Liver (tissue), 9 donors: ENCODE results near the gene PPL. TPM values are rescaled to one million over a fixed set of nuclear protein-coding genes. Genes with fewer than 3 reads are reported as not detected.
A peak's percentile ranks its signal among the peaks of the same experiment; 100 is the strongest.

Experiments
- DNase-seq: peaks from one replicate; pipeline ENCODE4 v3.0.0-alpha.2; 2017; ENCODE audit warnings: low spot score
- H3K27ac ChIP-seq, 2 donors: one replicate each; pipeline ENCODE4 v1.7.0; 2013; ENCODE audit warnings: inconsistent platforms in 2 of 2, low read length in 2 of 2, control low read depth in 1 of 2, low read depth in 1 of 2, mild to moderate bottlenecking in 1 of 2
- H3K27me3 ChIP-seq, 4 donors: one replicate each; pipeline versions ENCODE4 v1.6.1 to v1.7.0; 2013; ENCODE audit warnings: low read length in 3 of 4, inconsistent platforms in 1 of 4, mild to moderate bottlenecking in 1 of 4, moderate library complexity in 1 of 4; ENCODE audit not compliant: control insufficient read depth in 4 of 4, insufficient read depth in 4 of 4
- H3K36me3 ChIP-seq, 4 donors: one replicate each; pipeline versions ENCODE4 v1.6.1 to v1.7.0; 2013; ENCODE audit warnings: low read length in 3 of 4, mild to moderate bottlenecking in 3 of 4, low read depth in 1 of 4, moderate library complexity in 1 of 4; ENCODE audit not compliant: control insufficient read depth in 4 of 4, insufficient read depth in 3 of 4
- H3K4me1 ChIP-seq, 4 donors: one replicate each; pipeline versions ENCODE4 v1.6.1 to v1.7.0; 2013; ENCODE audit warnings: low read length in 3 of 4, mild to moderate bottlenecking in 3 of 4, moderate library complexity in 1 of 4; ENCODE audit not compliant: control insufficient read depth in 4 of 4, insufficient read depth in 4 of 4
- H3K4me3 ChIP-seq, 3 donors: one replicate each; pipeline versions ENCODE4 v1.6.1 to v1.7.0; 2013; ENCODE audit warnings: low read length in 3 of 3, control low read depth in 1 of 3, low read depth in 1 of 3, mild to moderate bottlenecking in 1 of 3
- H3K9ac ChIP-seq, 2 donors: one replicate each; pipeline ENCODE4 v1.7.0; 2013; ENCODE audit warnings: low read length in 2 of 2, mild to moderate bottlenecking in 2 of 2, moderate library complexity in 2 of 2, control low read depth in 1 of 2, low read depth in 1 of 2
- H3K9me3 ChIP-seq, 4 donors: one replicate each; pipeline versions ENCODE4 v1.6.1 to v1.7.0; 2013; ENCODE audit warnings: low read length in 3 of 4; ENCODE audit not compliant: control insufficient read depth in 4 of 4
- EGR1 ChIP-seq, 2 donors: IDR thresholded peaks; 2 replicates each; pipeline ENCODE4 v1.6.1; 2016 to 2018; ENCODE audit warnings: antibody characterized with exemption in 2 of 2, low read depth in 2 of 2
- FOXA1 ChIP-seq: IDR thresholded peaks from 2 replicates; pipeline ENCODE4 v1.6.1; 2016; ENCODE audit warnings: antibody characterized with exemption
- FOXA2 ChIP-seq: IDR thresholded peaks from 2 replicates; pipeline ENCODE4 v1.6.1; 2016; ENCODE audit warnings: antibody characterized with exemption
- GABPA ChIP-seq, 2 donors: IDR thresholded peaks in 1 of 2; conservative IDR thresholded peaks in 1 of 2; 2 replicates each; pipeline ENCODE4 v1.6.1; 2016; ENCODE audit warnings: antibody characterized with exemption in 2 of 2, mild to moderate bottlenecking in 1 of 2, moderate library complexity in 1 of 2
- HNF4A ChIP-seq, 2 donors: conservative IDR thresholded peaks; 2 replicates each; pipeline ENCODE4 v1.6.1; 2016; ENCODE audit warnings: antibody characterized with exemption in 2 of 2, mild to moderate bottlenecking in 2 of 2
- HNF4G ChIP-seq: IDR thresholded peaks from 2 replicates; pipeline ENCODE4 v1.6.1; 2016; ENCODE audit warnings: antibody characterized with exemption
- JUND ChIP-seq, 2 donors: IDR thresholded peaks; 2 replicates each; pipeline ENCODE4 v1.6.1; 2016; ENCODE audit warnings: antibody characterized with exemption in 2 of 2
- NR2F2 ChIP-seq: IDR thresholded peaks from 2 replicates; pipeline ENCODE4 v1.6.1; 2016; ENCODE audit warnings: antibody characterized with exemption
- RAD21 ChIP-seq, 2 donors: IDR thresholded peaks; 2 replicates each; pipeline ENCODE4 v1.6.1; 2016; ENCODE audit warnings: antibody characterized with exemption in 2 of 2, mild to moderate bottlenecking in 2 of 2
- RXRA ChIP-seq, 2 donors: IDR thresholded peaks; 2 replicates each; pipeline ENCODE4 v1.6.1; 2017 to 2018; ENCODE audit warnings: antibody characterized with exemption in 2 of 2, mild to moderate bottlenecking in 1 of 2
- SP1 ChIP-seq: IDR thresholded peaks from 2 replicates; pipeline ENCODE4 v1.6.1; 2018; ENCODE audit warnings: antibody characterized with exemption, mild to moderate bottlenecking
- TAF1 ChIP-seq: conservative IDR thresholded peaks from 2 replicates; pipeline ENCODE4 v1.6.1; 2016; ENCODE audit warnings: antibody characterized with exemption, mild to moderate bottlenecking
- YY1 ChIP-seq: IDR thresholded peaks from 2 replicates; pipeline ENCODE4 v1.6.1; 2016; ENCODE audit warnings: antibody characterized with exemption, mild to moderate bottlenecking
- WGBS: extraction: QIAGEN DNeasy Blood & Tissue Kit; methylation state at CpG from one replicate; pipeline ENCODE4 v1.1.7; 2013; 5-methylcytosine and 5-hydroxymethylcytosine counted together
- polyA plus RNA-seq, 2 donors: library from polyadenylated mRNA; stranded (reverse) in 1 of 2; unstranded in 1 of 2; fragments of 200-250 nt in 1 of 2; fragments of >200 nt in 1 of 2; fragmentation: Nextera tagmentation in 1 of 2; extraction: Ambion mirVana in 1 of 2; gene quantifications; one replicate each; pipeline versions ENCODE4 v1.2.1 to v1.2.3, GENCODE V29; 2013 to 2015
- total RNA-seq, 2 donors: library from RNA; depleted of rRNA; stranded (reverse); fragments of >200 nt; gene quantifications; one replicate each; pipeline ENCODE4 v1.2.3, GENCODE V29; 2014
- TF ChIP-seq, protein P1 (sequence below): IDR thresholded peaks from 2 replicates; pipeline ENCODE4 v1.6.1; 2016; ENCODE audit warnings: antibody characterized with exemption, mild to moderate bottlenecking
- TF ChIP-seq, protein P2 (sequence below): IDR thresholded peaks from 2 replicates; pipeline ENCODE4 v1.6.1; 2016; ENCODE audit warnings: antibody characterized with exemption
- TF ChIP-seq, protein P3 (sequence below): IDR thresholded peaks from 2 replicates; pipeline ENCODE4 v1.6.1; 2016; ENCODE audit warnings: antibody characterized with exemption
- TF ChIP-seq, protein P4 (sequence below): IDR thresholded peaks from 2 replicates; pipeline ENCODE4 v1.6.1; 2016; ENCODE audit warnings: antibody characterized with exemption
- TF ChIP-seq, protein P5 (sequence below): fragments of 150-350 bp; IDR thresholded peaks from 2 replicates; pipeline ENCODE4 v1.5.1; 2017; ENCODE audit warnings: improper control_type of control experiment, low read depth, low read length; ENCODE audit not compliant: missing input control
- donor health status: healthy.
- donor health status: healthy.
- donor health status: healthy.
- donor health status: healthy.
- donor health status: healthy.

The PPL gene
- total and polyA plus RNA-seq, 4 donors, result 2.1 to 26.0 (median 6.1) TPM

DNA sequence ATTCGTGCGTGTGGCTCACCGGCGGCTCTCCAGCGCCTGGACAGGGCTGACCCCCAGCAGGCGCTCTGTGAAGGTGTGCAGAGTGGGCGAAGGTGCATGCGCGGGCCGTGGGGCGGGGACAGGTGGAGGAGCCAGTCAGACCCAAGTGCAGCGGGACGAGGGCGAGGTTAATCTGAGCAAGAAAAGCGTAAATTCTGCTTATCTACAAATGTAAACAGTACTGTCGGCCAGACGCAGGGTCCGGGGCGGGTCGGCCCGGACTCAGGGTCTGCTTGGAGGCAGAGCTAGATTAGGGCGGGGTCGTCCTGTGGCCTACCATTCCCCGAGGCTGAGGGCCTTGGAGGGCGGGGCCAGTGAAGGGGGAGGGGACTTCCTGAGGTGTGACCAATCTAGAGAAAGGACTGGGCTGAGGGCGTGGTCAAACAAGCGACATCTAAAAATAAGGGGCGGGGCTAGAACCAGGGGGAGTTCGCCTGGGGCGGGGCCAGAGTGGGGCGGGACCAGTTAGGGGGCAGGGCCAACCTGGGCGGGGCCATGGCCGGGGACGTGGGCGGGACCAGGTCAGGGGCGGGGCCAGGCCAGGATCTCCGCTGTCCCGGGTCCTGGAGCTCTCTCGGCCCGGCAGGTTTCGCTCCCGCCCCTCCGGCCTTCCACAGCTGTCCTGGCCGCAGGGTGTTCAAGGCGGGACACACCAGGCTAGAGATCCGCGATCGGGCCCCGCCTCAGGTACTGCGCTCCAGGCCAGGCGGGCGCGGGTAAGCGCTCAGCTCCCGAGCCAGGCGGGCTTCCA is 21.0 kb upstream of the PPL start, which contains the start of gene SEC14L5:
SEC14L5 (plus strand) TSS at position 611 of the 790 bp plus-strand sequence. CDS start 994 bp downstream, outside the sequence.
- TF ChIP-seq, protein P1, sequence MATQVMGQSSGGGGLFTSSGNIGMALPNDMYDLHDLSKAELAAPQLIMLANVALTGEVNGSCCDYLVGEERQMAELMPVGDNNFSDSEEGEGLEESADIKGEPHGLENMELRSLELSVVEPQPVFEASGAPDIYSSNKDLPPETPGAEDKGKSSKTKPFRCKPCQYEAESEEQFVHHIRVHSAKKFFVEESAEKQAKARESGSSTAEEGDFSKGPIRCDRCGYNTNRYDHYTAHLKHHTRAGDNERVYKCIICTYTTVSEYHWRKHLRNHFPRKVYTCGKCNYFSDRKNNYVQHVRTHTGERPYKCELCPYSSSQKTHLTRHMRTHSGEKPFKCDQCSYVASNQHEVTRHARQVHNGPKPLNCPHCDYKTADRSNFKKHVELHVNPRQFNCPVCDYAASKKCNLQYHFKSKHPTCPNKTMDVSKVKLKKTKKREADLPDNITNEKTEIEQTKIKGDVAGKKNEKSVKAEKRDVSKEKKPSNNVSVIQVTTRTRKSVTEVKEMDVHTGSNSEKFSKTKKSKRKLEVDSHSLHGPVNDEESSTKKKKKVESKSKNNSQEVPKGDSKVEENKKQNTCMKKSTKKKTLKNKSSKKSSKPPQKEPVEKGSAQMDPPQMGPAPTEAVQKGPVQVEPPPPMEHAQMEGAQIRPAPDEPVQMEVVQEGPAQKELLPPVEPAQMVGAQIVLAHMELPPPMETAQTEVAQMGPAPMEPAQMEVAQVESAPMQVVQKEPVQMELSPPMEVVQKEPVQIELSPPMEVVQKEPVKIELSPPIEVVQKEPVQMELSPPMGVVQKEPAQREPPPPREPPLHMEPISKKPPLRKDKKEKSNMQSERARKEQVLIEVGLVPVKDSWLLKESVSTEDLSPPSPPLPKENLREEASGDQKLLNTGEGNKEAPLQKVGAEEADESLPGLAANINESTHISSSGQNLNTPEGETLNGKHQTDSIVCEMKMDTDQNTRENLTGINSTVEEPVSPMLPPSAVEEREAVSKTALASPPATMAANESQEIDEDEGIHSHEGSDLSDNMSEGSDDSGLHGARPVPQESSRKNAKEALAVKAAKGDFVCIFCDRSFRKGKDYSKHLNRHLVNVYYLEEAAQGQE, result peak; percentile 98
- peak; percentile 33 to 49 for TF ChIP-seq RAD21 (IDR thresholded peaks at IDR 0.05)
- TF ChIP-seq, protein P2, sequence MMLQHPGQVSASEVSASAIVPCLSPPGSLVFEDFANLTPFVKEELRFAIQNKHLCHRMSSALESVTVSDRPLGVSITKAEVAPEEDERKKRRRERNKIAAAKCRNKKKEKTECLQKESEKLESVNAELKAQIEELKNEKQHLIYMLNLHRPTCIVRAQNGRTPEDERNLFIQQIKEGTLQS, result peak; percentile 14
- TF ChIP-seq NR2F2, result peak; percentile 67
- peak; percentile 79 to 91 for TF ChIP-seq RXRA (IDR thresholded peaks at IDR 0.05)
- peak; percentile 98 for TF ChIP-seq SP1
- peak; percentile 63 for TF ChIP-seq TAF1
- peak; percentile 90 for TF ChIP-seq HNF4G
- peak; percentile 61 to 67 for TF ChIP-seq JUND (IDR thresholded peaks at IDR 0.05)
- peak in 1 of 2 donors; percentile 56 for TF ChIP-seq EGR1 (IDR thresholded peaks at IDR 0.05; ENCODE audit: low read depth in 2 of 2)
- TF ChIP-seq, protein P3, sequence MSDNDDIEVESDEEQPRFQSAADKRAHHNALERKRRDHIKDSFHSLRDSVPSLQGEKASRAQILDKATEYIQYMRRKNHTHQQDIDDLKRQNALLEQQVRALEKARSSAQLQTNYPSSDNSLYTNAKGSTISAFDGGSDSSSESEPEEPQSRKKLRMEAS, result no peak
- TF ChIP-seq FOXA1, result peak; percentile 89
- peak; percentile 92 to 98 for TF ChIP-seq HNF4A (conservative IDR thresholded peaks at IDR 0.05)
- peak in 1 of 2 donors; percentile 57 for TF ChIP-seq GABPA (IDR thresholded peaks at IDR 0.05 in 1 of 2, conservative IDR thresholded peaks at IDR 0.05 in 1 of 2)
- TF ChIP-seq, protein P4, sequence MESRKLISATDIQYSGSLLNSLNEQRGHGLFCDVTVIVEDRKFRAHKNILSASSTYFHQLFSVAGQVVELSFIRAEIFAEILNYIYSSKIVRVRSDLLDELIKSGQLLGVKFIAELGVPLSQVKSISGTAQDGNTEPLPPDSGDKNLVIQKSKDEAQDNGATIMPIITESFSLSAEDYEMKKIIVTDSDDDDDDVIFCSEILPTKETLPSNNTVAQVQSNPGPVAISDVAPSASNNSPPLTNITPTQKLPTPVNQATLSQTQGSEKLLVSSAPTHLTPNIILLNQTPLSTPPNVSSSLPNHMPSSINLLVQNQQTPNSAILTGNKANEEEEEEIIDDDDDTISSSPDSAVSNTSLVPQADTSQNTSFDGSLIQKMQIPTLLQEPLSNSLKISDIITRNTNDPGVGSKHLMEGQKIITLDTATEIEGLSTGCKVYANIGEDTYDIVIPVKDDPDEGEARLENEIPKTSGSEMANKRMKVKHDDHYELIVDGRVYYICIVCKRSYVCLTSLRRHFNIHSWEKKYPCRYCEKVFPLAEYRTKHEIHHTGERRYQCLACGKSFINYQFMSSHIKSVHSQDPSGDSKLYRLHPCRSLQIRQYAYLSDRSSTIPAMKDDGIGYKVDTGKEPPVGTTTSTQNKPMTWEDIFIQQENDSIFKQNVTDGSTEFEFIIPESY, result peak; percentile 67
- TF ChIP-seq, protein P5, sequence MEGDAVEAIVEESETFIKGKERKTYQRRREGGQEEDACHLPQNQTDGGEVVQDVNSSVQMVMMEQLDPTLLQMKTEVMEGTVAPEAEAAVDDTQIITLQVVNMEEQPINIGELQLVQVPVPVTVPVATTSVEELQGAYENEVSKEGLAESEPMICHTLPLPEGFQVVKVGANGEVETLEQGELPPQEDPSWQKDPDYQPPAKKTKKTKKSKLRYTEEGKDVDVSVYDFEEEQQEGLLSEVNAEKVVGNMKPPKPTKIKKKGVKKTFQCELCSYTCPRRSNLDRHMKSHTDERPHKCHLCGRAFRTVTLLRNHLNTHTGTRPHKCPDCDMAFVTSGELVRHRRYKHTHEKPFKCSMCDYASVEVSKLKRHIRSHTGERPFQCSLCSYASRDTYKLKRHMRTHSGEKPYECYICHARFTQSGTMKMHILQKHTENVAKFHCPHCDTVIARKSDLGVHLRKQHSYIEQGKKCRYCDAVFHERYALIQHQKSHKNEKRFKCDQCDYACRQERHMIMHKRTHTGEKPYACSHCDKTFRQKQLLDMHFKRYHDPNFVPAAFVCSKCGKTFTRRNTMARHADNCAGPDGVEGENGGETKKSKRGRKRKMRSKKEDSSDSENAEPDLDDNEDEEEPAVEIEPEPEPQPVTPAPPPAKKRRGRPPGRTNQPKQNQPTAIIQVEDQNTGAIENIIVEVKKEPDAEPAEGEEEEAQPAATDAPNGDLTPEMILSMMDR, result no peak
- TF ChIP-seq YY1, result peak; percentile 80
- TF ChIP-seq FOXA2, result peak; percentile 88
- Histone ChIP-seq H3K9ac (peak within 1 kb of the TSS in 1 of 2 donors; percentile 58), H3K4me3 (peak within 1 kb of the TSS; percentile 49 to 68 (median 53)), H3K4me1 (peaks cover 0 to 24% (median 16%) of the 10 kb centered on the region in 4 donors), H3K27me3 (no peaks in the 10 kb centered on the region), H3K9me3 (no peaks in the 10 kb centered on the region), H3K27ac (peak within 1 kb of the TSS; percentile 77 to 85), H3K36me3 (no peaks in the 10 kb centered on the region)
- DNase-seq, result peak; percentile 94
- under 1% methylated on average over 56 of the region's 56 CpGs for WGBS
